IPS DF 4.7 (cell line): ENCODE data around the gene DNAH6.

ENCODE experiments used
- DNase-seq: peaks from one replicate; pipeline ENCODE4 v3.0.0-alpha.2; 2013; ENCODE audit warnings: low spot score; ENCODE audit errors: extremely low read depth

The DNAH6 gene

DNA sequence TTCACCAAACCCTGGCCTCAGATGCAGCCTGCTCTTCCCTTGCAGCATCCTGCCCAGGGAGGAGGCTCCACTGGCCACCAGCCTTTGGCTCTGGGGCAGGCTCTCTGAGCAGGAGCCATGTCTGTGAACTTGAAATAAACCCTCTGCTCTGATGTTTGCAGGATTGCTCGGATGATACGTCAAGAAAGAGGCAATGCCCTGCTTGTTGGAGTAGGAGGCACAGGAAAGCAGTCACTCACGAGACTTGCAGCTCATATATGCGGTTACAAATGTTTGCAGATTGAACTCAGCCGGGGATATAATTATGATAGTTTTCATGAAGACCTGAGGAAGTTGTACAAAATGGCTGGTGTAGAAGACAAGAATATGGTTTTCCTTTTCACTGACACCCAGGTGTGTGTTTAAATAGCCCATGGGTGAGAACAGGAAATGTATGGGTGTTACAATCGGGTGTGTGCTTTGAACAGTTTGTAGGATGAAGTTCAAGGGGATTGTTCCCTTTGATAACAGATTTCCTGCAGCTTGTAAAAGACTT is 177.9 kb downstream of the DNAH6 start:
- DNase-seq: no peak

GRCh38 chr2:84697895-84698294 is 181.6 kb downstream of the DNAH6 start:
- no peak for DNase-seq

- no peak for DNase-seq
Measured at GRCh38 chr2:84700006-84700405, 183.7 kb downstream of the DNAH6 start.

DNA sequence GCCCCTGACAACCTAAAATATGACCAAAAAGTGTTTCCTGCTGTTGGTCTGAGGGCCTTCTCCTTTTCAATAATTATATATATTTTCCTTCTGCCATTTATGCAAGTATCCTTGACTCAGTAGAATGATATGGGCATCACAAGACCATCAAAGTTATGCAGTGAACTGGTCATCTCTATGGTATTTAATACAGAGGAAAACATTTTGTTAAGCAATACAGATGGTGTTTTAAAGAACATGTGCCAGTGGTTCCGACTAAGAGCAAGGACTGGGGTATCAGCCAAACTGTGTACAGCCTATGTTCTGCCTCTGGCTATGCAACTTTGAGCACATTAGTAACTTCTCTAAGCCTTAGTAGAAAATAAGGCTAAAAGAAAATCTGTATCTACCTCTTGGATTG is 185.6 kb downstream of the DNAH6 start:
- DNase-seq: no peak

- DNase-seq: no peak
Measured at GRCh38 chr2:84702941-84703340, 186.6 kb downstream of the DNAH6 start.

DNA sequence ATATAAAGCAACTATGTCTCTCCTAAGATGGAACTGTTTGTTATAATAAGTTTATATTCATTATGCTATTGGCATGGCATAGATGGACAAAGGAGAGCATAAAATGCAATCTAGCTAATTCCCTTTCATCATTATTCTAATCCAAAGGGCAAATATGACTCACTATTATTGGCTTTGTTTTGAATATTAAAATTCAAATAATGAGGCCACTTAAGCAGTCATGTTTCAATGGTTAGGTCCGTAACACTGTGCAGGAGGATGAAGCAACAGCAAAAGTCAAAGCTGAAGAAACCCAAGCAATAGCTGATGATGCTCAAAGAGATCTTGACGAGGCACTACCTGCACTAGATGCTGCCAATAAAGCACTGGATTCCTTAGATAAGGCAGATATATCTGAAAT is 187.5 kb downstream of the DNAH6 start:
- DNase-seq: no peak

GRCh38 chr2:84704505-84705244 is 188.4 kb downstream of the DNAH6 start:
- DNase-seq: no peak

DNA sequence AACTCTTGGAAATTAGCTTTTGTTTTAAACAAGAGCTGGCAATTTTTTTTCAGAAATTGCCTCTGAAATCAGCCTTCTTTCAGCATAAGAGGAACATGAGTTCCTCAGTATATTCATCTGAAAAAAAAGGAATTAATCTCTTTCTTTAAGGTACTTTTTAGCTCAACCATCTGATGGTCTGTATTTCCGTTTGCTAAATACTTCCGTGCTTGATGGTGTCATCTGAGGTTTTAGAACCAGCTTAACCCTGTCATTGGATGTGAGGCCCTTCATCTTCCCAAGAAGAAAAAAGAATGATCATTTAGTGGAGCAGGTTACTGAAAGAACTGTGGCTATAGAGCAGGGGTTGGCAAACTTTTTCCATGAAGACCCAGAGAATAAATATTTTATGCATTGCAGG is 189.6 kb downstream of the DNAH6 start:
- no peak for DNase-seq

- no peak for DNase-seq
Measured at GRCh38 chr2:84708442-84708841, 192.1 kb downstream of the DNAH6 start.

- DNase-seq: no peak
Measured at GRCh38 chr2:84711651-84712050, 195.4 kb downstream of the DNAH6 start.

DNA sequence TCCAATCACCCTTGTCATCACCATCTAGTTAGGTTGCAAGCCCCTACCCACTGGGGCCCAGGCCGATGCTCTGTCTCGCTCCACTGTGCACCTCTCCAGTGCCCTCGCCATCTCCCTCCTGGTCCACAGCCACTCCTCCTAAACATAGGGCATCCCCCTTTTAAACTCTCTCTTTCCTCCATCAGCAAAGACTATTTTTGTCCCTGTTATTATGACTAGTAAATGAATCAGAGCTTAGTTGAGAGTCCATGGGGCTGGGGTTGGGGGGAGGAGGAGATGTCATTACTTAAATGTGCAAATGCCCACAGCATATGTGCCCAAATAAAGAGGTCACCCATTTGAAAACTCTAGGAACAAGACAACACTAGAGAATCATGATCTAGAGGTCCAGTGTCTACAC is 197.1 kb downstream of the DNAH6 start:
- DNase-seq: no peak

- DNase-seq: no peak
Measured at GRCh38 chr2:84716564-84716963, 200.3 kb downstream of the DNAH6 start.

DNA sequence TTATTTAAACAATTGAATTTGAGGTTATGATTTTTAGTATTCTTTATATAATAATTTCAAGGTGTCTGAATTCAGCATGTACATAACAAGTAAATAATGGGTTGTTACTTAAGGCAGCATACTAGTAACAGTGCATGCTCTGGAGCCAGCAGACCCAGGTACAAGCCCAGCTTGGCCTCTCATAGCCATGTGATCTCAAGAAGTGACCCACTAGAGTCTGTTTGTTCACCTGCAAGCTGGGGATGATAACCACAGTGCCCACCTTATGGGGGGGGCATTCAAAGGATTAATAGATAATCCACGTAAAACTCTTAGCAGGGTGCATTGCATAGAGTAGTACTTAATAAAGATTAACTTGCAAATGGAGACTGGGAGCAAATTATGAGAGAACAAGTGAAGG is 201.0 kb downstream of the DNAH6 start:
- DNase-seq: no peak

DNA sequence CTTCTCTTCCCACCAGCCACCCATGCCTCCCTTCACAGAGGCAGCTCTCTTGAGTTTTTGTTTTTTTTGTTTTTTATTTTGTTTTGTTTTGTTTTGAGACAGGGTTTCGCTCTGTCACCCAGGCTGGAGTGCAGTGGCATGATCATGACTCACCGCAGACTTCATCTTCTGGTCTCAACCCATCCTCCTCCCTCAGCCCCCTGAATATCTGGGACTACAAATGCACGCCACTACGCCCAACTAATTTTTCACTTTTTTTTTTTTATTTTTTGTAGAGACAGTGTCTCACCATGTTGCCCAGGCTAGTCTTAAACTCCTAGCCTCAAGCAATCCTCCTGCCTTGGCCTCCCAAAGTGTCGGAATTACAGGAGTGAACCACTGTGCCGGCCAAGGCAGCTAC is 203.1 kb downstream of the DNAH6 start:
- DNase-seq: no peak

- DNase-seq: no peak
Measured at GRCh38 chr2:84723831-84724230, 207.5 kb downstream of the DNAH6 start.

GRCh38 chr2:84725717-84726116 is 209.4 kb downstream of the DNAH6 start:
- no peak for DNase-seq

DNA sequence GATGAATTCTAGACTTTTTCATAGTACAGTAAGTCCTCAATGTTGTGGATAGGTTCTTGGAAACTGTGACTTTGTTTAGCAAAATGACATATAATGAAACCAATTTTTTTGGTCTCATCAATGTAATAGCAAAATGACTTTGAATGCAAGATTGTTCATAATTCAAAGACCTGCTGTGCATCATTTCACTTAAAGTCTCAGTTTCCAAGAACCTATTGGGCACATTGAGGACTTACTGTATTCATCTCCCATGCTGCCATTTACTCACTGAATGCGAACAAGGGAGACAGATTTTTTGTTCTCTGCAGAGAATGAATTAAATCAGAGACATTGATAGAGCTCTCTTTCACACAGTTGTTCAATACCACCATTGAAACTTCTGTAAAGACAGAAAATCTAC is 211.0 kb downstream of the DNAH6 start:
- DNase-seq: no peak

DNA sequence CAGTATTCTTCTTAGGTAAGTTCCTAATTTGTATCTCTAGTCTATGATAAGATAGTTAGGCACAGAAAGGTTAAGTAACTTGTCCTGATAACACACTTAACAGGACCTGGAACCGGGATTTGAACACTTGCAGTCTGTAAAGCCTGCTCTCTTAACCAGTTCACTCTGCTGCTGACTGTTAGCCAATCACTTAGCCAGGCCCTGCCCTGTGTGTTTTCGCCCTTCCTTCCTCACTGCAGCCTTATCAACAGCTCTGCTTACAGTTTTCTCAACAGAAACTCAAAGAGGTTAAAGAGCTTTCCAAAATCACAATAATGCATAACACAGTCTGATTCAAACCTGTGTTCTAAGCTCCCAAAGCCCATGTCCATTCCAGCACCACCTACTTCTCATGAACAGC is 212.9 kb downstream of the DNAH6 start:
- no peak for DNase-seq

GRCh38 chr2:84731185-84731584 is 214.9 kb downstream of the DNAH6 start:
- DNase-seq: no peak

GRCh38 chr2:84732897-84733778 is 216.8 kb downstream of the DNAH6 start:
- no peak for DNase-seq

DNA sequence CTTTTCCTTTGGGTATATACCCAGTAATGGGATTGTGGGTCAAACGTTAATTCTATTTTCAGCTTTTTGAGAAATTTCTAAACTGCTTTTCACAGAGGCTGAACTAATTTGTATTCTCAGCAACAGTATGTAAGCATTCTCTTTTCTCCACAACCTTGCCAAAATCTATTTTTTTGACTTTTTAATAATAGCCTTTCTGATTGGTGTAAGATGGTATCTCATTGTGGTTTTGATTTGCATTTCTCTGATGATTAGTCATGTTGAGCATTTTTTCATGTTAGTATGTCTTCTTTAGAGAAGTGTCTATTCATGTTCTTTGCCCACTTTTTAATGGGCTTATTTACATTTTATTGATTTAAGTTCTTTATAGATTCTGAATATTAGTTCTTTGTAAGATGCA is 219.1 kb downstream of the DNAH6 start:
- DNase-seq: no peak

- no peak for DNase-seq
Measured at GRCh38 chr2:84741182-84741822, 225.0 kb downstream of the DNAH6 start.
